IMR-90 (cell line): ENCODE data around the gene ERC2.

ENCODE experiments used
- CEBPB ChIP-seq: IDR thresholded peaks from 2 replicates; pipeline ENCODE4 v1.6.1; 2012; ENCODE audit warnings: low read depth, low read length, improper control_type of control experiment
- CTCF ChIP-seq: conservative IDR thresholded peaks from 2 replicates; pipeline ENCODE4 v1.5.1; 2012; ENCODE audit warnings: mild to moderate bottlenecking, low read depth, low read length, improper control_type of control experiment
- FOS ChIP-seq: fragments of 150-350 bp; IDR thresholded peaks from 2 replicates; pipeline ENCODE4 v1.6.1; 2016; ENCODE audit warnings: low read depth, low read length
- MAFK ChIP-seq: IDR thresholded peaks from 2 replicates; pipeline ENCODE4 v1.6.1; 2012; ENCODE audit warnings: low read depth, low read length, improper control_type of control experiment
- MAZ ChIP-seq: IDR thresholded peaks from 2 replicates; pipeline ENCODE4 v1.6.1; 2012; ENCODE audit warnings: low read depth, mild to moderate bottlenecking, low read length, improper control_type of control experiment, moderate library complexity, borderline replicate concordance
- POLR2A ChIP-seq: IDR thresholded peaks from 2 replicates; pipeline ENCODE4 v1.6.1; 2012; ENCODE audit warnings: mild to moderate bottlenecking, low read depth, low read length
- RAD21 ChIP-seq: IDR thresholded peaks from 2 replicates; pipeline ENCODE4 v1.6.1; 2012; ENCODE audit warnings: low read length, improper control_type of control experiment
- RCOR1 ChIP-seq: IDR thresholded peaks from 2 replicates; pipeline ENCODE4 v1.6.1; 2012; ENCODE audit warnings: mild to moderate bottlenecking, low read length, improper control_type of control experiment; ENCODE audit not compliant: insufficient replicate concordance
- RFX5 ChIP-seq: IDR thresholded peaks from 2 replicates; pipeline ENCODE4 v1.8.0; 2012; ENCODE audit warnings: low read depth, mild to moderate bottlenecking, low read length, moderate library complexity
- USF2 ChIP-seq: fragments of 150-350 bp; IDR thresholded peaks from 2 replicates; pipeline ENCODE4 v1.6.1; 2017; ENCODE audit warnings: mild to moderate bottlenecking, antibody characterized with exemption, low read length, low read depth
- TF ChIP-seq, protein P1 (sequence below): fragments of 150-350 bp; IDR thresholded peaks from 2 replicates; pipeline ENCODE4 v1.6.1; 2016; ENCODE audit warnings: low read depth, mild to moderate bottlenecking, low read length, moderate library complexity, borderline replicate concordance

DNA sequence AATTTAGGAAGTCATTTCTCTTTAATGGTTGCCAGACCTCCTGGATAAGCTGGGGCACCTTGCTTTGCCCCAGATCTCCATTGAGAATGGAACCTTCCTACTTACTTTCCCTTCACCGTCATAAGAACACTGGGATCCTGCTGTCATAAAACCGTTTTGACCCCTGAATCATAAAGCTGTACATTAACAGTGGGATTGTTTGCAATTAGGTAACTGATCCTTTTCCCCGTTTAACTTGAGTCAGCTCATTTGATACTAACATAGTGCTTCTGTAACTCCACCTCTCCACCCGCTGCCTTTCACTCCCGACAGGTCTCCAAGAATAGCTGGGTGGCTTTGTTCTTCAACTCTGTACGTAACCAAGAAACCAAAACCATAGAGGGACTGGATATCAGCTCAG, 673.0 kb downstream of the ERC2 start:
- TF ChIP-seq CTCF (no peak), RFX5 (no peak), MAFK (no peak), POLR2A (no peak), MAZ (no peak), USF2 (no peak), CEBPB (no peak), RAD21 (no peak), FOS (no peak), RCOR1 (no peak)
- TF ChIP-seq, protein P1, sequence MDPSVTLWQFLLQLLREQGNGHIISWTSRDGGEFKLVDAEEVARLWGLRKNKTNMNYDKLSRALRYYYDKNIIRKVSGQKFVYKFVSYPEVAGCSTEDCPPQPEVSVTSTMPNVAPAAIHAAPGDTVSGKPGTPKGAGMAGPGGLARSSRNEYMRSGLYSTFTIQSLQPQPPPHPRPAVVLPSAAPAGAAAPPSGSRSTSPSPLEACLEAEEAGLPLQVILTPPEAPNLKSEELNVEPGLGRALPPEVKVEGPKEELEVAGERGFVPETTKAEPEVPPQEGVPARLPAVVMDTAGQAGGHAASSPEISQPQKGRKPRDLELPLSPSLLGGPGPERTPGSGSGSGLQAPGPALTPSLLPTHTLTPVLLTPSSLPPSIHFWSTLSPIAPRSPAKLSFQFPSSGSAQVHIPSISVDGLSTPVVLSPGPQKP: no peak
